Activated CD8-positive, alpha-beta memory T cell treated with anti-CD3 and anti-CD28 coated beads, Interleukin-2, amount 50 U/mL, for 1 hour (primary cell): Measurements from ENCODE around the gene SYNCRIP.
"Not testable (repeated sequence)": the region's sequence is repeated elsewhere in the genome, so short reads cannot be mapped to it uniquely, and the experiment has no call there.

Source experiments
- DNase-seq: peaks from one replicate; pipeline ENCODE4 v3.0.0-alpha.2; 2020; ENCODE audit errors: extremely low read depth

Gene SYNCRIP

GRCh38 chr6:85594197-85594930 is 48.3 kb downstream of the SYNCRIP start:
- peak; percentile 10 for DNase-seq

DNA sequence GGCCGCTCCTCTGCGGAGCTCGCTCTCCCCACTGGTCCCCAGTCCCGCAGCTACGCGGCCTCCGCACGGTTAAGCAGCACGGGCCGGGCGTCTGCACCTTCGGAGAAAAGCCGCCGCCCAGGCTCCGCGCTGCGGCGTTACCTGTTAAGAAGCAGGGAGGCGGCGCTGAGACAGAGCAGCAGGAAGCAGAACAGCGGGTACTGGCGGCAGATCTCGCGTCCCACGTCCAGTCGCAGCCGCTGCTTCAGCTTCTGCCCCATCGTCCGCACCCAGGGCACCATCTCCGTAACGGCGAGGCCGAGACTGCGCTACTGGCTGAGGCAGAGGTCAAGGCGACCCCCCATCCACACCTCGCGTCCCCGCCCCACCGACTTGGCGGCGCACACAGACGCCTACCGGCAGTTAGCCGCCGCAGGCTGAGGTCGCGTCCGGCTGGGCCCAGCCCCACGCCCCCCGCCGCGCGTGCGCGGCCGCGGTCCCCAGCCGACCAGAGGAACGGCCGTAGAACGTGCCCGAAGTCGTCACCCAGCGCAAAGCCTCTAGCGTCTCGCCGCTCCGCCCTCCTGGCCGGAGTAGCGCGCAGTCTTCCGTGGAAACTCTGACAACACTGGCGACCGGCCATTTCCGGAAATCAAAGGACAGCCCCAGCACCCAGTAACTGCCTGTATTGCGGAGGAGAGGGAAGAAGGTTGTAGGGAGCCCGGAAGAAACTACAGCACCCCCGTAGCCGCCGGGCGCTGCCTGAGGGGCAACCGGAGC is 49.1 kb downstream of the SYNCRIP start, which contains the start of gene SNX14:
Gene SNX14 (minus strand): TSS at position 421 of the 759 bp plus-strand sequence. CDS start 140 bp downstream, at position 281.
- DNase-seq = peak; percentile 54

DNA sequence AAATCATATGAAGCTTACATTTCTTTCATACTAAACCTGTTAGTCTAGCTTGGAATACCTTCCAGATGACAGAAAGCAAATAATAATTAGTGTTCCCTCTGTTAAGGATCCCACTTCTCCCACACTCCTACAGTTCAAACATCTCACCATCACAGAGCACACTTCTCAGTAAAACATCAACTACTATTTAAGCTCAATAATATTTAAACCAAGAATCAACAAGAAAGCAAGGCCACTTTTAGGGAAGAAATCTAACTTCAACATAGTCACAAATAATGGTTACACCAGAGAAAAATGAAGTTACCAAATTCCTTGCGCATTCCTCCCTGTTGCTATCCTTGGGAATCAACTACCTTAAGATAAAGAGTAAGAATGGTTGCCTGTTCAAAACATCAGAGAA is 50.7 kb downstream of the SYNCRIP start:
- no peak for DNase-seq

DNA sequence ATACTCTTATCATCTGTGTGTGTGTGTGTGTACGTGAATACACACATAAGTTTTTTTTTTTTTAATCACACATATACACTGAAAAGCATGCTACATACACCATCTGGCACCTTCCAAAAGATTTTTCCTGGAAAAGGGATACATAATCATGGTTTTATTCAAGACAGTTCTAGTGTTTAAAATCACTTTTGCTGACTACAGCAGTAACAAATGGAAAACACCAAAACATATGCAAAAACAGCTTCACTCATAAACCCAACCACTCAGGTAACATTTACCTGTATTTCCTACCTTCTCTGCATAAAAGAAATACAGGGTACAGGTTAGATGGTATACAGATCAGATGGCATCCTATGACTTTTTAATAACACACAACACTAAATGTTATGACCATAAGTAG is 51.5 kb downstream of the SYNCRIP start:
- no peak for DNase-seq

DNA sequence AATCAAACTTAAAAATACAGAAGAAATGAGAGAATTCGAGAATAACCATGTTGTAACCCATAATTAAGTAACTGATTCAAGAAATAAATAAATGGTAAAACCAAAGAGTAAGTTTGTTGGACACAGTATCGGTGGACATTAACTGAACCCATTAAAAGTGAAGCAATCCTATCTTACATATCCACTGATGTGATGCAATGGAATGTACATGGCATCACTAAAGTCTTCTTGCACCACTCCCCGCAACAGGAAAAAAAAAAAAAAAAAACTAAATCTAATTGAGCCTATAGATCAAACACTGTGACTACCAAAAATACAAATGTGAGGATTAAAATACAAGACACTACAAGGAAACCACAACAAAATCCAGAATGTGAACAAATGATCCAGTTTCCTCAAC is 56.9 kb downstream of the SYNCRIP start:
- no peak for DNase-seq

GRCh38 chr6:85582832-85583231 is 59.9 kb downstream of the SYNCRIP start:
- not testable (repeated sequence) for DNase-seq

DNA sequence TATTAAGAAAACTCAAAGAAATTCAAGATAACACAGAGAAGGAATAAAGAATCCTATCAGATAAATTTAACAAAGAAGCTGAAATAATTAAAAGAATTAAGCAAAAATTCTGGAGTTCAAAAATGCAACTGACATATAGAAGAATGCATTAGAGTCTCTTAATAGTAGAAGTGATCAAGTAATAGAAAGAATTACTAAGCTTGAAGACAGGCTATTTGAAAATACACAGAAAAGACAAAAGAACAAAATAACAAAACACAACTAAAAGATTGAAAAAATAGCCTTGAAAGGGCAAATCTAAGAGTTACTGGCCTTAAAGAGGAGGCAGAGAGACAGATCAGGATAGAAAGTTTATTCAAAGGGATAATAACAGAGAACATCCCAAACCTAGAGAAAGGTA is 61.1 kb downstream of the SYNCRIP start:
- no peak for DNase-seq

DNA sequence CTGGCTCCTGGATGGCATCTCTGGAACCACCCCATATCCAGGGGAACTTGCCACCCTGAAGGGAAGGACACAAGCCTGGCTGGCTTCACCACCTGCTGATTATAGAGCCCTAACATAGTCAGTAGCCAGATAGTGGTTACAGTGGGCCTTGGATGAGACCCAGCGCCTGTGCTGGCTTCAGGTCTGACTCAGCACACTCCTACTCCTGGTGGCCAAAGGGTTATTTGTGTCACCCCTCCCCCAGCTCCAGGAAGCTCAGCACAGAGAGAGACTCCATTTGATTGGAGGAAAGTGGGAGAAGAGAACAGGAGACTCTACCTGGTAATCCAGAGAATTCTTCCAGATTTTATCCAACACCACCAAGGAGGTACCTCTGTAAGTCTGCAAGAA is 61.8 kb downstream of the SYNCRIP start:
- no peak for DNase-seq

GRCh38 chr6:85580118-85580877 is 62.4 kb downstream of the SYNCRIP start:
- no peak for DNase-seq

DNA sequence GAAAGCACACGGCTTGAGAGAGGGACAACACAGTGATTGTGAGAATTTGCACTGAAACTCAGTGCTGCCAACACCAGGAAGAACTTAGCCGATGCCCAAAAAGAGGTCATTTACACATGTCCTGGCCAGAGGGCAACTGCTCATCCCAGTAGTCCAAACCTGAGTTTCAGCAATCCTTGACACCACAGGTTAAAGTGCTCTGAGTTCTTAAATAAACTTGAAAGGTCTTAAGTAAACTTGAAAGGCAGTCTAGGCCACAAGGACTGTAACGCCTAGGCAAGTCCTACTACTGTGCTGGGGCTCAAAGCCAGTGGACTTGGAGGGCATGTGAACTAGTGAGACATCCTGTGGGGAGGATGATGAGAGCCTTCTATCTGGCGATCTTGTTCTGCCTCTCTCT is 63.1 kb downstream of the SYNCRIP start:
- no peak for DNase-seq

DNA sequence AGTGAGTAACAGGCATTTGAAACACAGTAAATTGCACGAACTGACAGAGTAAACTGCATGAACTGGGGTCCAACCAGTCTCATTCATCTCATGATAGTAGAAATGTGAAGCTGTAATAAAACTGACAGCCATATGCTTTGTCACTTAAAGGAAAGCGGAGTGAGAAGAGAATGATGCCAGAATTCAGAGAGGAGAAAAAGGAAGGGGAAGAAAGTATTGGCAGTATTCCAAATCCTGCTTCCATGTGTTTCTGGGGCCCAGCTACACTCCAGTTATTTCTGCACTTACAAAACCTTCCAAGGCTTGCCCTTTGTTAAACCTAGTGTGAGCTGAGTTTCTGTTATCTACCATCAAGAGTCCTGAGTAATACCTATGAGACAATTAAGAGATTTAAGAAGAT is 66.2 kb downstream of the SYNCRIP start:
- DNase-seq = no peak

GRCh38 chr6:85574932-85575598 is 67.6 kb downstream of the SYNCRIP start:
- DNase-seq = no peak

GRCh38 chr6:85569323-85569722 is 73.4 kb downstream of the SYNCRIP start:
- no peak for DNase-seq

DNA sequence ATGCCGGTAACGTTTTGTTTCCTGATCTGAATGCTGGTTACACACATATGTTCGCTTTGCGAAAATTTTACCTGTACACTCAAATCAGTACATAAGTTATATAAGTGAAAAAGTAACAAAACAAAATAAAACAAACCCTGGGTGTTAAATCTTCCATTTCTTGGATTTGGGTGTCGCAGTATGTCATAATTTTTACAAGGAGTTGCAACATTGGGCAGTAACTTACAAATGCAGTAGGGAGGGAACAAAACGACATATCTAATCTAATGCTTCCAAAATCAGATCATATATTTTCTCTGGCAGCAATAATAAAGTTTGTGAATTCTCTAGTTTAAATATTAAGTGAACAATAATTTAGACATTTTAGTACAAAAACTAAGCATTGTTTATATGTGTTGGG is 74.3 kb downstream of the SYNCRIP start:
- DNase-seq = no peak

GRCh38 chr6:85565736-85566135 is 77.0 kb downstream of the SYNCRIP start:
- no peak for DNase-seq

GRCh38 chr6:85564223-85564622 is 78.5 kb downstream of the SYNCRIP start:
- not testable (repeated sequence) for DNase-seq
